Effector memory CD8-positive, alpha-beta T cell (primary cell): ENCODE results near the gene MICALL1.

ENCODE experiments used
- ATAC-seq: fragments of 150-1000 bp; cut with Tn5 transposase; replicated peaks from 2 replicates; pipeline ENCODE4 v1.10.0; 2021; ENCODE audit warnings: mild to moderate bottlenecking, moderate library complexity
- DNase-seq, 3 experiments: peaks; one replicate each; pipeline ENCODE4 v3.0.0; 2021
- H3K27ac Mint-ChIP-seq, 2 donors: one replicate each; pipeline ENCODE4 v1.8.0; 2022; ENCODE audit warnings: mild to moderate bottlenecking in 2 of 2, mixed read lengths in 2 of 2, moderate library complexity in 2 of 2
- H3K27me3 Mint-ChIP-seq, 2 donors: one replicate each; pipeline ENCODE4 v1.8.0; 2022; ENCODE audit warnings: mixed read lengths in 2 of 2
- H3K36me3 Mint-ChIP-seq: one replicate; pipeline ENCODE4 v1.8.0; 2022; ENCODE audit warnings: mild to moderate bottlenecking, moderate library complexity, mixed read lengths; ENCODE audit not compliant: insufficient read depth
- H3K4me1 Mint-ChIP-seq, 2 donors: one replicate each; pipeline ENCODE4 v1.8.0; 2022; ENCODE audit warnings: low read depth in 2 of 2, mixed read lengths in 2 of 2
- H3K4me3 Mint-ChIP-seq, 2 donors: one replicate each; pipeline ENCODE4 v1.8.0; 2022; ENCODE audit warnings: mild to moderate bottlenecking in 2 of 2, mixed read lengths in 2 of 2, moderate library complexity in 2 of 2
- H3K9me3 Mint-ChIP-seq, 2 donors: one replicate each; pipeline ENCODE4 v1.8.0; 2022; ENCODE audit warnings: mixed read lengths in 2 of 2

MICALL1 gene

GRCh38 chr22:37982151-37982785 is 76.2 kb downstream of the MICALL1 start:
- DNase-seq: no peak
- H3K27ac Mint-ChIP-seq: peak overlapping the region; percentile 41 to 57
- H3K9me3 Mint-ChIP-seq: no peaks in the 10 kb centered on the region
- H3K4me1 Mint-ChIP-seq: no peaks in the 10 kb centered on the region
- no peaks in the 10 kb centered on the region for H3K27me3 Mint-ChIP-seq
- no peak for ATAC-seq
- H3K4me3 Mint-ChIP-seq: no peak overlapping the region
- peaks cover 7% of the 10 kb centered on the region for H3K36me3 Mint-ChIP-seq

GRCh38 chr22:37982938-37983859 is 77.1 kb downstream of the MICALL1 start:
- H3K27me3 Mint-ChIP-seq: no peaks in the 10 kb centered on the region
- H3K27ac Mint-ChIP-seq: no peak overlapping the region
- H3K4me3 Mint-ChIP-seq: no peak overlapping the region
- H3K36me3 Mint-ChIP-seq: peaks cover 7% of the 10 kb centered on the region
- DNase-seq: no peak
- no peak for ATAC-seq
- no peaks in the 10 kb centered on the region for H3K9me3 Mint-ChIP-seq
- no peaks in the 10 kb centered on the region for H3K4me1 Mint-ChIP-seq

- Mint-ChIP-seq H3K27ac (peak within 1 kb of the TSS in 1 of 2 donors; percentile 28), H3K4me1 (no peaks in the 10 kb centered on the region), H3K9me3 (no peaks in the 10 kb centered on the region), H3K36me3 (peaks cover 7% of the 10 kb centered on the region), H3K4me3 (no peak within 1 kb of the TSS), H3K27me3 (no peaks in the 10 kb centered on the region)
- DNase-seq: no peak
- no peak for ATAC-seq
Measured at GRCh38 chr22:37983860-37984791, 78.0 kb downstream of the MICALL1 start, which contains the start of gene SOX10. SOX10 (minus strand) TSS chr22:37984555; CDS start chr22:37983784, 771 bp downstream.

- Mint-ChIP-seq H3K4me3 (no peak overlapping the region), H3K27ac (peak overlapping the region in 1 of 2 donors; percentile 28), H3K36me3 (peaks cover 7% of the 10 kb centered on the region), H3K9me3 (no peaks in the 10 kb centered on the region), H3K27me3 (no peaks in the 10 kb centered on the region), H3K4me1 (no peaks in the 10 kb centered on the region)
- no peak for DNase-seq
- no peak for ATAC-seq
Measured at GRCh38 chr22:37985050-37985585, 79.0 kb downstream of the MICALL1 start.

- Mint-ChIP-seq H3K27ac (peak overlapping the region in 1 of 2 donors; percentile 28), H3K4me3 (no peak overlapping the region), H3K36me3 (peaks cover 7% of the 10 kb centered on the region), H3K9me3 (no peaks in the 10 kb centered on the region), H3K4me1 (no peaks in the 10 kb centered on the region), H3K27me3 (no peaks in the 10 kb centered on the region)
- DNase-seq: no peak
- no peak for ATAC-seq
Measured at GRCh38 chr22:37985751-37986281, 79.7 kb downstream of the MICALL1 start.

- no peaks in the 10 kb centered on the region for H3K4me1 Mint-ChIP-seq
- H3K4me3 Mint-ChIP-seq: no peak overlapping the region
- H3K9me3 Mint-ChIP-seq: no peaks in the 10 kb centered on the region
- DNase-seq (no peak), ATAC-seq (no peak)
- no peaks in the 10 kb centered on the region for H3K27me3 Mint-ChIP-seq
- H3K27ac Mint-ChIP-seq: no peak overlapping the region
- peaks cover 7% of the 10 kb centered on the region for H3K36me3 Mint-ChIP-seq
Measured at GRCh38 chr22:37986371-37986770, 80.3 kb downstream of the MICALL1 start.

- no peaks in the 10 kb centered on the region for H3K27me3 Mint-ChIP-seq
- no peak for DNase-seq
Measured at GRCh38 chr22:37989146-37990045, 83.3 kb downstream of the MICALL1 start.

GRCh38 chr22:37990301-37990700 is 84.2 kb downstream of the MICALL1 start:
- Mint-ChIP-seq H3K36me3 (no peaks in the 10 kb centered on the region), H3K27me3 (no peaks in the 10 kb centered on the region)

More at GRCh38 chr22:37989146-37990045, 83.3 kb downstream of the MICALL1 start:
- Mint-ChIP-seq H3K36me3 (no peaks in the 10 kb centered on the region), H3K4me3 (no peak overlapping the region), H3K9me3 (no peaks in the 10 kb centered on the region), H3K4me1 (peaks cover 14 to 18% of the 10 kb centered on the region in 2 donors), H3K27ac (peak overlapping the region; percentile 25 to 49)
- no peak for ATAC-seq

GRCh38 chr22:37990862-37991261 is 84.8 kb downstream of the MICALL1 start:
- Mint-ChIP-seq H3K4me3 (no peak overlapping the region), H3K36me3 (no peaks in the 10 kb centered on the region), H3K4me1 (peaks cover 25 to 28% of the 10 kb centered on the region in 2 donors), H3K27me3 (no peaks in the 10 kb centered on the region), H3K27ac (no peak overlapping the region), H3K9me3 (no peaks in the 10 kb centered on the region)
- no peak for DNase-seq
- no peak for ATAC-seq

More at GRCh38 chr22:37990301-37990700, 84.2 kb downstream of the MICALL1 start:
- ATAC-seq: no peak
- Mint-ChIP-seq H3K4me3 (no peak overlapping the region), H3K27ac (no peak overlapping the region), H3K4me1 (peaks cover 20 to 22% of the 10 kb centered on the region in 2 donors), H3K9me3 (no peaks in the 10 kb centered on the region)
- DNase-seq: no peak

- Mint-ChIP-seq H3K9me3 (no peaks in the 10 kb centered on the region), H3K4me1 (peaks cover 35 to 37% of the 10 kb centered on the region in 2 donors), H3K27me3 (no peaks in the 10 kb centered on the region), H3K27ac (no peak overlapping the region), H3K4me3 (no peak overlapping the region), H3K36me3 (no peaks in the 10 kb centered on the region)
- no peak for ATAC-seq
- no peak for DNase-seq
Measured at GRCh38 chr22:37991731-37992442, 85.8 kb downstream of the MICALL1 start.
